ENCODE data around the gene KCNJ9.

KCNJ9 gene

GRCh38 chr1:160127865-160128523, 46.7 kb downstream of the KCNJ9 start:
- DNase-seq, result no peak

- no peak for DNase-seq
Observed at GRCh38 chr1:160128636-160129035, 47.3 kb downstream of the KCNJ9 start.

GRCh38 chr1:160129046-160129445, 47.7 kb downstream of the KCNJ9 start:
- no peak for DNase-seq

- DNase-seq, result no peak
Observed at GRCh38 chr1:160129558-160129957, 48.2 kb downstream of the KCNJ9 start.

GRCh38 chr1:160129966-160130365, 48.6 kb downstream of the KCNJ9 start:
- no peak for DNase-seq

GRCh38 chr1:160130486-160130885, 49.1 kb downstream of the KCNJ9 start:
- no peak for DNase-seq

GRCh38 chr1:160130939-160131338, 49.6 kb downstream of the KCNJ9 start:
- no peak for DNase-seq

GRCh38 chr1:160131803-160132565, 50.6 kb downstream of the KCNJ9 start:
- DNase-seq, result no peak

GRCh38 chr1:160133990-160134770, 52.8 kb downstream of the KCNJ9 start:
- DNase-seq, result no peak

- DNase-seq, result peak; percentile 54
Observed at GRCh38 chr1:160134791-160135572, 53.6 kb downstream of the KCNJ9 start.

- DNase-seq, result no peak
Observed at GRCh38 chr1:160136121-160136925, 55.0 kb downstream of the KCNJ9 start.

- no peak for DNase-seq
Observed at GRCh38 chr1:160136926-160137200, 55.5 kb downstream of the KCNJ9 start.

GRCh38 chr1:160137216-160137862, 56.0 kb downstream of the KCNJ9 start:
- no peak for DNase-seq

- no peak for DNase-seq
Observed at GRCh38 chr1:160139840-160140239, 58.5 kb downstream of the KCNJ9 start.
